ENCODE measurements around the gene CUX1.
"Not testable (repeated sequence)": the region's sequence is repeated elsewhere in the genome, so short reads cannot be mapped to it uniquely, and the experiment has no call there.

Gene CUX1

DNA sequence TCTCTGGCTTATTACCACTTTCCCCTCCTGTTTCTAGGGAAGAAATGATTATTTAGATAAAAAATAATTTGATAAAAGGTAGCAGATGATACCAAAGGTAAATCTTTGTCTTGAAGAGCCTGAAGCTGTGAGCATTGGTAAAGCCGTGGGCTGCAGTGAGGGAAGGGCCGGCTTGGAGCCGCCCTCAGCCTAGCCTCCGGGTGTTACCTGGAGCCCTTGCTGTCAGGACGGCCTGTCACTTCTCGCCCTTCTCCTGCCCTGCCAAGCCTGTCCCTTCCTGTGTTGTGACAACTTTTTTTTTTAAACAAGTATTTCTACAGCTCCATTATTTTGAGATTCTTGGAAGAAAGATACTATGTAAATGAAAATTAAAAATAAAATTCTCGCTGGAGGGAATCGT is 7.0 kb downstream of the CUX1 start:
- no peak for DNase-seq

DNA sequence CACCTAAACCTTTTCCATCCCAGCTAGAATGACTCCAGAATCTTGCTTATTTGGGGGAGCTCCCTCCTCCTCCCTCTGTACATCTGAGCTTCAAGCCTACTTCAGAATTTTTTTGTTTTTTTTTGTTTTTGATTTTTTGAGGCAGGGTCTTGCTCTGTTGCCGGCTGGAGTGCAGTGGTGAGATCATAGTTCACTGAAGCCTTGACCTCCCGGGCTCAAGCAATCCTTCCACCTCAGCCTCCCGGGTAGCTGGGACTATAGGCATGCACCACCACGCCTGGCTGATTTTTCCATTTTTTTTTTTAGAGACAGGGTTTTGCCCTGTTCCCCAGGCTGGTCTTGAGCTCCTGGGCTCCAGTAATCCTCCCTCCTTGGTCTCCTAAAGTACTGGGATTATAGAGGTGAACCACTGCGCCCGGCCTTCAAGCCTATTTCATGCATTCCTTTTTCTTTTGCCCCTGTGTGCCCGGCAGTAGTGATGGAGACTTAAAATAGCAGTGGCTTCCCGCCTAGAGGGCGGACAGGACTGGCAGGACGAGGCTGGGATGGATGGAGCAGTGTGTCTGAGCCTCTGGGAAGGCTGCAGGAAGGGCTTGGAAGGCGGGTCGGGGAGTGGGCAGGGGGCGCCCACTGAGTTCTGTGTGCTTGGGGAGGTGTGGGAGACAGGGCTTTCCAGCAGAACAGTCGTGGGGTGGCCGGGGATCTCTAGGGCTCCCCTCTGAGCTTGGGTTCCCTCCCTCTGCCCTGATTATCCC is 8.8 kb downstream of the CUX1 start:
- no peak for DNase-seq

DNA sequence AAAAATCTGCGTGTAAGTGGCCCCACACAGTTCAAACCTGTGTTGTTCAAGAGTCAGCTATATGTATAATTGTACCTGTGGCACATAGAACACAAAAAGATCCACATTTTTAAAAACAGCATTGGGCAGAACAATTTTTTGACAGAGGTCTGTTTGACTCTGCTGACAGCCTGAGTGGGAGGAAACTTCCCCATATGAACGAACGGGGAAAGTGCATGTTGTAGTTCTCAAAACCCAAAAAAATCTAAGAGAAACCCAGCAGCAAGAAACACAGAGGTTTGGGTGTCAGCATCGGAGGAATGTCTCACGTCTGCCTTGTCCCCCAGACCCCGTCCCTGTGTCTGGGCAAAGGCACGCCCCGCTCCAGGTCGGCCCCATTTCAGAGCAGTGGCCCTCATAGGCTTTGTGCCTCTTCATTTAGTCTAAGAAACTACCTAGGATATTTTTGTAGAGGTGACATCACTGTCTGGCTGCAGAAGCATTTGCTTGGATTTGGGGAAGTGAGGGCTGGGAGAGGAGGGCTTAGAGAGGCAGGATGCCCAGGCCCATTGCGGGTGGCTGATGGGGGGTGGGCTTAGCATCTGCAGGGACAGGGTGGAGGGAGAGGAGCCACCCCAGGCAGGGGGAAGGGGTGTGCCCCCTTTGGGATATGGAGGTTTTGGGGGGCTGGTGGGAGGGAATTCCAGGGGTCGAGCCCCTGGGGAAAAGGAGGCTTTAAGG is 11.0 kb downstream of the CUX1 start:
- DNase-seq, result no peak

DNA sequence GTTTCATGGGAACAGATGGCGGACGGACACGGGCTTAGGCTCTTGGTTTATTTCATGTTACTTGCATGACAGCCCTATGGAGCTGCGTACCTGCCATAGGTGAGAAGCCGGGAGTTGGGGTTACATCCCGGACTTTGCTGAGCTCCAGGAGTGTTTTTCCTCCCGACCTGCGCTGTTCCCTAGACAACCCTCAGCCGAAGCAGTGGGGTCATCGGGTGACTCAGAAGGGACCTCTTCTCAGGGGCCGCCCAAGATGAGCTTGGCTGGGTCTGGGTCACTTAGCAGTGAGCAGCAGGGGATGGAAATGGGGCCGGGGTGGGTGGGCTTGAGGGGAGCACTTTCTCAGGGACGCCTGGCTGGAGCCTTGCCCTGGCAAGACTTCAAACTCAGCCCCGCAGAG is 11.9 kb downstream of the CUX1 start:
- DNase-seq, result no peak

DNA sequence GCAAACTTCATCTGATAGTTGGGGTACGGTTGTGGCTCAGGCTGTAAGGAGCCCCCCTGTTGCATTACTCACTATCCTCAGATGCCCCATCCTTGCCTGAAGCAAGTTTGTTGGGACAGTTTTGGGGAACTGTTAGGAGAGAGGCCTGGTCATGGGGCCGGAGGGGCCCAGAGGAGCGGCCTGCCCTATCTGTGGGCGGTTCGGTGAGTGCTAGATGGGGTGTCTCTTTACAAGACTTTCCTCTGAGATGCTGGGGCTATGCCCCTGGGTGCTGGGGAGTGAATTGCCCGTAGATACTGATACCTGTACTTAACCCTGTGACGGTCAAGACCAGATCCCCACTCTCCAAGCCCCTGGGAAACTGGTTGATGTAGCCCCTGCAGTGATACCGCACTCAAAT is 12.4 kb downstream of the CUX1 start:
- DNase-seq, result no peak

DNA sequence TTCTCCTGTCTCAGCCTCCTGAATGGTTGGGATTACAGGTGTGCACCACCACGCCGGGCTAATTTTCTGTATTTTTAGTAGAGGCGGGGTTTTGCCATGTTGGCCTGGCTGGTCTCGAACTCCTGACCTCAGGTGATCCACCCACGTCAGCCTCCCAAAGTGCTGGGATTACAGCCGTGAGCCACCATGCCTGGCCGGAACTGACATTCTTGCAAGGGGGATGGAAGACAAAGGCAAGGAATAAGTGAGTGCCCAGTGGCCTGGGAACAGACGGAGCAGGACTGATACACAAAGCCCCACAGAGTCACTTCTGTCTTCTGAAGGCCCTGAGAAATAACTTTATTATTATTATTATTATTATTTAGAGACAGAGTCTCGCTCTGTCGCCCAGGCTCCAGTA is 14.0 kb downstream of the CUX1 start:
- DNase-seq, result not testable (repeated sequence)

DNA sequence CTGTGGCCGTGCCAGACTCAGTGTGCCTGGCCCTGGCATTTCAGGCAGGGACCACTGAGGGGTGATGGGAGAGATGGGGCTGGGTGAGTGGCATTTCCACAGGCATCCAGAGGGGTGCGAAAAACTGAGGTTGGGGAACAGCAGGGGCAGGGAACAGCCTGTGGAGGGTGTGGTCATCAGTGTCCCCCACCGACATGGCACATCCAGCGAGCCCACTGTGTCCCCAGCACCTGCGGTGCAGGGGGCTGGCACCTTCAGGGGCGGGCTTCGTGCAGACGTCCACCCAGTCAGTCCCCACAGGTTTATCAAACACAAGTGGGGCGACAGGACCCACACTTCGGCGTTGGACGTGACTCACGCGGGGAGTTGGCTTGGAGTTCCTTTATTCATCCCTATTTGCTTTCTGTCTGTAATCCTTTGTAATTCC is 14.8 kb downstream of the CUX1 start:
- no peak for DNase-seq

DNA sequence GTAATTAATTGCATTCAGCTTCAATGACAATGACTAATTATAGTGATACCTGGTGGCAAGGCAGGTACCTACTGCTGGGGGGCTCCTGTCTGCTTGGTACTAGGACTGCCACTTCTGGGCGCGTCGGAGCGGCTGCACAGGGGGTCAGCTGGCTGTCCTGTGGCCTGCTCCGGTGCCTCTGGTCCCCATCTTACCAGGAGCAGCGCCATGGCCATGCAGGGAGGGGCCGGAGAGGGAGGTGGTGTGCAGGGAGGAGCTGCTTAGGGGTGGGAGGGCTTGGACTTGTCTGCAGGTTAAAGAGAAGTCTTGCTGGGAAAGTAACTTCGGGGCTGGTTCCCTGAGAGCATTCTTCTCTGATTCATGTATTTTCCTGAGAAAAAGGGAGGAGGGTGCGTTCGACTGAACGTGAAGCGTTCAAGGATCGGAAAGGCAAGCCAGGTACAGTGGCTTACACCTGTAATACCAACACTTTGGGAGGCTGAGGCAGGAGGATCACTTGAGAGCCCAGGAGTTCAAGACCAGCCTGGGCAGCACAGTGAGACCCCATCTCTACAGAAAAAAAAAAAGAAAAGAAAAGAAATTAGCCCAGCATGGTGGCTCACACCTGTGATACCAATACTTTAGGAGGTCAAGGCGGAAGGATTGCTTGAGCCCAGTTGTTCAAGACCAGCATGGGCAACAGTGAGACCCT is 15.4 kb downstream of the CUX1 start:
- no peak for DNase-seq

DNA sequence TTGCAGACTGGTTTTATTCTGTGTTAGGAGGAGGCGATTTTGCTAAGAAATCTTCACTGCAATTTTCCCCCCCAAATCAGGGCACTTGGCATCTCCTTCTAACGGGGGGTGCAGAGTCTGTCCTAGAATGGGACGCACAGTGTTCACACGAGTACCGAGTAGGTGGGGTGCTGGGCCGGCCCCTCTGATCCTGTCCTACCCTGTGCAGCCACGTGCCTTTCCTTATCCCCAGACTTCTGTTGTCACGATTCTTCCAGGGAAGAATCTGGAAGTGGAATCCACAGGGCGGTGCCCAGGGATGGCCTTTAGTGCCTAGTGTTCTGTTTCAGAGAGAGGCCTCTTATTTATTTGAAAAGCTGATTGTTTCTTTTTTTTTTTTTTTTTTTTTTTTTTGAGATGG is 16.4 kb downstream of the CUX1 start:
- DNase-seq, result no peak

DNA sequence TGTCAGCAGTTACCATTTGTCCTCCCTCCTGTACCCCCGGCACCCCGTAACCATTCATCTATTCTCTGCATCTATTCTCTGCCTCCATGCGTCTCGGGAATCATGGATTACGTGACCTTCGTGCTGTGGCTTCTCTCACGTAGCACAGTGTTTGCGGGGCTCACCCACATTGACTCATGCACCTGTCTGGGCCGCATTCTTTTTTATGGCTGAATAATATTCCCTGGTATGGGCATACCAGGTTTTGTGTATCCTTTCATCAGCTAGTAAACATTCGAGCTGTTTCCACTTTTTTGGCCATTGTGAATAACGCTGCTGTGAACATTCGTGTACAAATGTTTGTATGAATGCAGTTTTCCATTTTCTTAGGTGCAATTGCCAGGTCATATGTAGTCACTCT is 17.7 kb downstream of the CUX1 start:
- DNase-seq, result no peak

DNA sequence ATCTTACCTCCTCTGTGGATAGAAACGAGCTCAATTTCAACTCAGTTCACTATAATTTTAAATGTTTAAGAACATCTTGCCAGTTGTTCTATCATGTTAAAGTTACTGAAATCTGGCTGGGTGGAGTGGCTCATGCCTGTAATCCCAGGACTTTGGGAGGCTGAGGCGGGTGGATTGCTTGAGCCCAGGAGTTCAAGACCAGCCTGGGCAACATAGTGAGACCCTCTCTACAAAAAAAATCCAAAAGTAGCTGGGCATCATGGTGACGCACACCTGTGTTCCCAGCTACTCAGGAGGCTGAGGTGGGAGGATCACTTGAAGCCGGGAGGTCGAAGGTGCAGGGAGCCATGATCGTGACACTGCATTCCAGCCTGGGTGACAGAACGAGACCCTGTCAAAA is 20.0 kb downstream of the CUX1 start:
- DNase-seq, result not testable (repeated sequence)

DNA sequence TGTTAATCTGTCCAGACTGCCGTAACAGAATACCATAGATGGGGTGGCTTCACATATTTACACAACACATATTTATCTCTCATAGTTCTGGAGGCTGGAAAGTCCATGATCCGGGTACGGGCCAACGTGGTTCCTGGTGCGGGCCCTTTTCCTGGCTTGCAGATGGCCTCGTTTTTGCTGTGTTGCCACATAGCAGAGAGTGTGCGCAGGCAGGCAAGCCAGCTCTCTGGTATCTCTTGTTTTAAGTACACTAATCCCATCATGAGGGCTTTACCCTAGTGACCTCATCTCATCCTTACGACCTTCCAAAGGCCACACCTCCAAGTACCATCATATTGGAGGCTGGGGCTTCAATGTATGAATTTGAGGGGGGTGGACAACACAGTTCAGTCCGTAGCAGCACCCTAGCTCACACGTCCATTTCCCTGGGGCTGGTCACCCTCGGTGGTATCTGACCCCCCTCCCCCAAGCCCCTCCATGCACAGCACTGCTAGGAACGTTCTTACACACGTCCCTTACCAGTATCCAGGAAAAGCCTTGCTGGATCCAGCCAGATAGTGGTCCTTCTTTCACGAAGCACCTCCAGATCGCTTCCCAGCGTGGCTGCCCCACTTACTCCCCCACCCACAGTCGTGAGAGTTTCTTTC is 21.5 kb downstream of the CUX1 start:
- DNase-seq, result no peak

DNA sequence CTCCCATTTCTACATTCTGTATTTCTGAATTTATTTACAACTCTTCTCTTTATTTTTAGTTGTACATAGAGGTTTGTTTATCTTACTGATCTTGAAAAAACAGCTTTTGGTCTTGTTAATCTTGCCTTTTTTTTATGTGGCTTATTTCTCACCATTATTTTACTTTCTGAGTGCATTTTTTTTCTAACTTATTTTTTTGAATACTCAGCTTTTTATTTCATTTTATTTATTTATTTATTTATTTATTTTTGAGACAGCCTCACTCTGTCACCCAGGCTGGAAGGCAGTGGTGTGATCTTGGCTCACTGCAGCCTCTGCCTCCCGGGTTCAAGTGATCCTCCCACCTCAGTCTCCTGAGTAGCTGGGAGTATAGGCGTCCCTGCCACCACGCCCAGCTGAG is 23.9 kb downstream of the CUX1 start:
- DNase-seq, result no peak

DNA sequence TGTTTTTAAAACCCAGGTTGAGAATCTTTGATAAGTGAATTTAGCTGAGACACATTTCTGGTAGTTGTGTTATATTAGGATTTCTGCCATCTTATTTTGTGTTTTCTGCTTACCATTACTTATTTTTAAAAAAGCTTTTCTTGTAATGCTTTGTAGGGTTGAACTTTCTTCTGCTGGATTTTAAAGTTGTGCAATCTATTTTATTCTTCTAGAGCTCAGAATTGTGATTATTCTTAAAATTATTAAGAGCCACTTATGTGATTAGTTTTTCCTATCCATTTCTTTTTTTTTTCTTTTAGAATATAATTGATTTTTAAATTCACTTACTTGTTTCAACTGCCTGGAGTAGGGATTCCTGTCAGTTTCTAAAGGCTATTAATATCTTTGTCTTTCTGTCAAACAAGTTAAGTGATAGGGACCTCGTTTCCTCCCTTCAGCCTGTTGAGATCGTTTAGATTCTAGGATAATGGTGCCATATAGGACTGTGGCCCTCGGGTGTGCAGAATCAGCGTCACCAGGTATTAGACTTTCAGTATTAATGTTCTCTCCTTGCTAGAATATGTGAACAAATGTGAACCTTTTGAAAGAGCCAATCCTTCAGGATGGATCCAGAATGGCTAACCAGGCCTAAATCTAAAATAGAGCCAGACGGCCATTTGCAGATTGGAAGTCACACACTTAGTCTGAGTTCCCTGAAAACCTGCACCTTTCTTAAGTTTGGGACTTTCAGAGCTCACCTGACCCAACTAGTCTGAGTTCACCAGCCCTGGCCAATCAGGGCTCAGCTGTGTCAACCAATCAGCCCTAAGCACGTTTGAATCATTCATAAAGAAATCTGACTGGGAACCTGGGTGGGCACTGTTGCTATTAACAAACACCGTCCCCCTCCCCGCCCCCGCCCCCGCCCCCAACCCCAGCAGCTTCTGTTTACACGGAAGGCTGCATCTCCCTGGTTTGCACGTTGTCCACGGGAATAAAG is 26.2 kb downstream of the CUX1 start:
- DNase-seq, result no peak

DNA sequence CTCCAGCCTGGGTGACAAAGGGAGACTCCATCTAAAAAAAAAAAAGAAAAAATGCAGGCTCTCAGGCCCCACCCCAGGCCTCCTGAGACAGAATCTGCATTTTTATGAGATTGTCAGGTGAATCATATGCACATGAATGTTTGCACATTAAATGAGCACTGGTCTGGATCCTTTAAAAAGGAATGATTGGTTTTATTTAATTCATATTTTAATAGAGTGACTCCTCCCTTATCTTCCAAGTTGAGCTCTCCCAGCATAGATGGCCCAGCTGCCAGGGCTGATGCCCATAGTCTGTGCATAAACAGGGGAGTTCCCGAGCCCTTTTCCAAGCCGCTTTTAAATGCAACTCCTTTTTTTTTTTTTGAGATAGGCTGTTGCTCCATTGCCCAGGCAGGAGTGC is 28.5 kb downstream of the CUX1 start:
- DNase-seq, result no peak

DNA sequence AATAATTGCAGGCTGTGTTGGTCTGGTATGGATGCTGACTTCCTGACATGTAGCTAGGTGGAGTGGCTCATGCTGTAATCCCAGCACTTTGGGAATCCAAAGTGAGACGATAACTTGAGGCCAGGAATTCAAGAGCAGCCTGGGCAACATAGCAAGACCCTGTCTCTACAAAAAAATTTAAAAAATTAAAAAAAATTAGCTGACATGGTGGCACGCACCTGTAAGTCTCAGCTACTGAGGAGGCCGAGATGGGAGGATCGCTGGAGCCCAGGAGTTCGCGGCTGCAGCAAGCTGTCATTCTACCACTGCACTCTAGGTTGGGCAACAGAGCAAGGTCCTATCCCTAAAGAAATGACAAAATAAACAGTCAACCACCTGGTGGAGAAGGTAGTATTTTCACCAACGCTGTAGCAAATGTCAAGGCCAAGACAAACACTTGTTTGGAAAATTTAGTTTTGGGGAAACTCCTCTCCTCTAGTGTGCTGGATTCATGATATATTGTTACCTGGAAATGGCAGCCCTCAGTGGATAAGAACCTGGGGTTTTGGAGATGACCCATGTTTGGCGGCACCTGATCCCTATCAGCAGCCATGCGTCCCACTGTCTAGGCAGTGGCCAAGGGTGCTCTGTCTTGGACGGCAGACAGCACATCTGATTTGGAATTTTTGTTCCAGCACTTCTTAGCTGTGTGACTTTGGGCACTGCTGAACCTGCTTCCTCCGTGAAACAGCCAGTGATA is 29.5 kb downstream of the CUX1 start:
- DNase-seq, result no peak

DNA sequence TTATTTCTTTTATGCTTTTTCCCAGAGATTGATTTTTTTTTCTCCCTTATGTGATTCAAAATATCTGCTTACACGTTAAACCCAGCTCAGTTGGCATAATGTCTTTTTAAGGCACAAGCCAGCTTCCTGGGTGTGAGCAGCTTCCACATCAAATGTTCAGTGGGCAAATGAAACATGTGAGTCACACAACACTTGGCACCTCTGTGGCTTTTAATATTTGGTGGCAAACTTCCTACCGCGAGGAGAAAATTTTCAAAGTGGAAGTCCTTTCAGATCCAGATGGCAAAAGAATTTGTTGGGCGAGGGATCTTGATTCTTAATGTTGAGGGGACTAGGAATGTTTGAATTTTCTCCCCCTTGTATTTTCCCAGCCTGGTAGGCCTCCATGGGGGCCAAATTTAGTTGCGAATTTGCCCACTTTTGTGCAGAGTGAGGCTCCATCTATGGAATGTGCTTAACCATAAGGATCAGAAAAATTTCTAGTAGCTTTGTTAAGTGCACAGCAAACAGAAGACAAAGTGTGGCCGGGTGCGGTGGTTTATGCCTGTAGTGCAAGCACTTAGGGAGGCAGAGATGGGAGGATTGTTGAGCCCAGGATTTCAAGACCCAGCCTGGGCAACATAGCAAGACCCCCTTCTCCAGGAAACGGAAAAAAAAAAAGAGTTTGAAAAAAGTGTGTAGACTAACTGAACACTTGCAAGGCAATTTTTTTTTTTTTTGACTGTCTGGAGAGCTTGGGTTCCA is 31.0 kb downstream of the CUX1 start:
- no peak for DNase-seq

DNA sequence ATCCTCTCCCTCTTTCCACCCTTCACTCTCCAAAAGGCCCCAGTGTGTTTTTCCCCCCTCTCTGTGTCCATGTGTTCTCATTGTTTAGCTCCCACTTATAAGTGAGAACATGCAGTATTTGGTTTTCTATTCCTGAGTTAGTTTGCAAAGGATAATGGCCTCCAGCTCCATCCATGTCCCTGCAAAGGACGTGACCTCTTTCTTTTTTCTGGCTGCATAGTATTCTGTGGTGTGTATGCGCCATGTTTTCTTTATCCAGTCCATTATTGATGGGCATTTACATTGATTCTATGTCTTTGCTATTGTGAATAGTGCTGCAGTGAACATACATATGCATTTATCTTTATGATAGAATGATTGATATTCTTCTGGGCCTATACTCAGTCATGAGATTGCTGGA is 31.9 kb downstream of the CUX1 start:
- DNase-seq, result not testable (repeated sequence)

DNA sequence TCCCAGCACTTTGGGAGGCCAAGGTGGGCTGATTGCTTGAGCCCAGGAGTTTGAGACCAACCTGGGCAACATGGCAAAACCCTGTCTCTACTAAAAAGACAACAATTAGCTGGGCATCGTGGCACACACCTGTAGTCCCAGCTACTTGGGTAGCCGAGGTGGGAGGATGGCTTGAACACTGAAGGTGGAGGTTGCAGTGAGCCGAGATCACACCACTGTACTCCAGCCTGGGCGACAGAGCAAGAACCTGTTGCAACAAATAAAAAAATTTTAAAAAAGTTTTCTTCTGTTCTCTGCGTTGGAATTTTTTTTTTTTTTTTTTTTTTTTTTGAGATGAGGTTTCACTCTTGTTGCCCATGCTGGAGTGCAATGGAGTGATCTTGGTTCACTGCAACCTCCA is 34.9 kb downstream of the CUX1 start:
- DNase-seq, result not testable (repeated sequence)

DNA sequence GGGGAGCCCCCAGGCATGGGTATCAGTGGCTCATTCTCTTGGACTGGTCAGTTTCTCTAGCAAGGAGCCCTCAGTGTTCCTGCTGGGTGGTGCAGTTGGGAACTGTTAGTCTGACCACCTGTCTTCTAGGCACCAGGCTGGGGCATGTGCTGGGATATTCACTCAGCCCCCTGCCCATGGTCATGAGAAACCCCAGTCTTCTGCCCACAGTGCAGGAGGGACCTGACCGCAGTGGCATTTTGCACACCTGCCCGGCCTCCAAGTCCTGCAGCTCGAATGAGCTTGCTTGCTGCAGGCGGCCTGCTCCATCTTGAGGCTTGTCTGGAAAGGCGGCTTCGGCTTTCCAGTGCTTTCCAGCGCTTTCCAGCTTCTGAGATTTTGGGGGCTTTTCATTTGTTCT is 36.3 kb downstream of the CUX1 start:
- no peak for DNase-seq

Data from GOT3 (cell line).